Measurements from ENCODE around the gene MT1M. TPM values are rescaled to one million over a fixed set of nuclear protein-coding genes. Genes with fewer than 3 reads are reported as not detected.

The MT1M gene
- total and polyA plus RNA-seq, 9 donors = 0.66 to 23.2 (median 7.4) TPM

GRCh38 chr16:56636616-56637413 is 4.4 kb downstream of the MT1M start:
- no peaks in the 10 kb centered on the region for H3K27me3 ChIP-seq
- TF ChIP-seq EP300 (IDR thresholded peaks at IDR 0.05) (no peak), CTCF (IDR thresholded peaks at IDR 0.05) (no peak), POLR2A (IDR thresholded peaks at IDR 0.05) (no peak)
- intact Hi-C loops (cut with DNase I) = no loop called here
- 45 to 62% (median 59%) methylated on average over 9 of the region's 9 CpGs for WGBS, 3 donors
- H3K4me1 ChIP-seq (ENCODE audit: insufficient read depth) = peaks cover 9% of the 10 kb centered on the region
- no peaks in the 10 kb centered on the region for H3K36me3 ChIP-seq
- no peak for DNase-seq
- H3K9me3 ChIP-seq = no peaks in the 10 kb centered on the region
- no peak overlapping the region for H3K27ac ChIP-seq
- no peak overlapping the region for H3K4me3 ChIP-seq

- no peaks in the 10 kb centered on the region for H3K27me3 ChIP-seq
- no peak within 1 kb of the TSS for H3K27ac ChIP-seq
- H3K9me3 ChIP-seq = no peaks in the 10 kb centered on the region
- no peak for TF ChIP-seq CTCF (IDR thresholded peaks at IDR 0.05)
- peak; percentile 32 for TF ChIP-seq POLR2A (IDR thresholded peaks at IDR 0.05)
- peak; percentile 39 for TF ChIP-seq EP300 (IDR thresholded peaks at IDR 0.05)
- peaks cover 9% of the 10 kb centered on the region for H3K4me1 ChIP-seq (ENCODE audit: insufficient read depth)
- H3K36me3 ChIP-seq = no peaks in the 10 kb centered on the region
- peak within 1 kb of the TSS; percentile 27 for H3K4me3 ChIP-seq
- intact Hi-C loops (cut with DNase I) = no loop called here
- 7 to 18% (median 14%) methylated on average over 58 to 68 of the region's 68 CpGs for WGBS, 3 donors
- peak in 4 of 5 donors; percentile 33 to 77 (median 68) for DNase-seq
These were observed 5.6 kb downstream of the MT1M start, which contains the start of gene MT1A for GRCh38 chr16:56637814-56638750. MT1A (plus strand) TSS chr16:56638666; CDS start chr16:56638739, 73 bp downstream.

GRCh38 chr16:56639045-56639444 is 6.6 kb downstream of the MT1M start:
- Histone ChIP-seq H3K4me1 (ENCODE audit: insufficient read depth) (peaks cover 11% of the 10 kb centered on the region), H3K36me3 (no peaks in the 10 kb centered on the region), H3K27ac (no peak overlapping the region), H3K9me3 (no peaks in the 10 kb centered on the region), H3K27me3 (no peaks in the 10 kb centered on the region), H3K4me3 (no peak overlapping the region)
- DNase-seq = no peak
- intact Hi-C loops (cut with DNase I) = no loop called here
- no peak for TF ChIP-seq EP300 (IDR thresholded peaks at IDR 0.05)
- no peak for TF ChIP-seq POLR2A (IDR thresholded peaks at IDR 0.05)
- no peak for TF ChIP-seq CTCF (IDR thresholded peaks at IDR 0.05)
- WGBS, 3 donors = 63 to 81% (median 81%) methylated on average over 1 of the region's 1 CpG

GRCh38 chr16:56640076-56640475 is 7.6 kb downstream of the MT1M start:
- H3K4me1 ChIP-seq (ENCODE audit: insufficient read depth) = peaks cover 11% of the 10 kb centered on the region
- TF ChIP-seq EP300 (IDR thresholded peaks at IDR 0.05) = no peak
- no peak for TF ChIP-seq CTCF (IDR thresholded peaks at IDR 0.05)
- no peak for TF ChIP-seq POLR2A (IDR thresholded peaks at IDR 0.05)
- DNase-seq = no peak
- no peaks in the 10 kb centered on the region for H3K27me3 ChIP-seq
- H3K36me3 ChIP-seq = no peaks in the 10 kb centered on the region
- H3K27ac ChIP-seq = no peak overlapping the region
- no peak overlapping the region for H3K4me3 ChIP-seq
- H3K9me3 ChIP-seq = no peaks in the 10 kb centered on the region
- intact Hi-C loops (cut with DNase I) = no loop called here
- 79 to 91% (median 87%) methylated on average over 1 of the region's 1 CpG for WGBS, 3 donors
